ENCODE results near the gene SHMT2.
"Not testable (repeated sequence)": the region's sequence is repeated elsewhere in the genome, so short reads cannot be mapped to it uniquely, and the experiment has no call there.

The SHMT2 gene

GRCh38 chr12:57272337-57273151 is 43.0 kb downstream of the SHMT2 start:
- DNase-seq = peak; percentile 7

DNA sequence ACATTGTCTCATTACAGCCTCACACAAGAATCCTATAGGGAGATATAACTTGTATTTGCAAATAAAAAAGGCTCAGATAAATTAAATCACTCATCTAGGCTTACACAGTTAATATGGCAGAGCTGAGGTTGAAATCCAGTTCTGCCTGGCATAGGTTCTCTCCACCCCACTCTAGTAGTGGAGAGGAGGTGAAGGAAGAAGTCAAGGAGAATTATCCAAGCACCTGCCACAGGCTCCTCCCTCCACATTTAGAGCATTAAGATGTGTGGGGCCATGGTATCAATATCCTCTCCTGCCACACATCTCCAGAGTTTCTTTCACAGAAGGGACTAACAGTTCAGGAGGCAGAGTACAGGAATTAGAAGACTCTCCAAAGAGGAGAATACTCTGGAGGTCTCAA is 44.0 kb downstream of the SHMT2 start:
- no peak for DNase-seq

DNA sequence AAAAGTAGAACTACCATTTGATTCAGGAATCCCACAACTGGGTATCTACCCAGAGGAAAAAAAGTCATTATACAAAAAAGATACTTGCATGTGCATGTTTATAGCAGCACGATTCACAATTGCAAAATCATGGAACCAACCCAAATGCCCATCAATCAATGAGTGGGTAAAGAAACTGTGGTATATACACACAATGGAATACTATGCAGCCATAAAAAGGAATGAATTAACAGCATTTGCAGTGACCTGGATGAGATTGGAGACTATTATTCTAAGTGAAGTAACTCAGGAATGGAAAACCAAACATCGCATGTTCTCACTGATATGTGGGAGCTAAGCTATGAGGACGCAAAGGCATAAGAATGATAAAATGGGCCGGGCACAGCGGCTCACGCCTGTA is 46.7 kb downstream of the SHMT2 start:
- not testable (repeated sequence) for DNase-seq

- DNase-seq = peak; percentile 37
Measured at GRCh38 chr12:57276935-57277563, 47.5 kb downstream of the SHMT2 start.

DNA sequence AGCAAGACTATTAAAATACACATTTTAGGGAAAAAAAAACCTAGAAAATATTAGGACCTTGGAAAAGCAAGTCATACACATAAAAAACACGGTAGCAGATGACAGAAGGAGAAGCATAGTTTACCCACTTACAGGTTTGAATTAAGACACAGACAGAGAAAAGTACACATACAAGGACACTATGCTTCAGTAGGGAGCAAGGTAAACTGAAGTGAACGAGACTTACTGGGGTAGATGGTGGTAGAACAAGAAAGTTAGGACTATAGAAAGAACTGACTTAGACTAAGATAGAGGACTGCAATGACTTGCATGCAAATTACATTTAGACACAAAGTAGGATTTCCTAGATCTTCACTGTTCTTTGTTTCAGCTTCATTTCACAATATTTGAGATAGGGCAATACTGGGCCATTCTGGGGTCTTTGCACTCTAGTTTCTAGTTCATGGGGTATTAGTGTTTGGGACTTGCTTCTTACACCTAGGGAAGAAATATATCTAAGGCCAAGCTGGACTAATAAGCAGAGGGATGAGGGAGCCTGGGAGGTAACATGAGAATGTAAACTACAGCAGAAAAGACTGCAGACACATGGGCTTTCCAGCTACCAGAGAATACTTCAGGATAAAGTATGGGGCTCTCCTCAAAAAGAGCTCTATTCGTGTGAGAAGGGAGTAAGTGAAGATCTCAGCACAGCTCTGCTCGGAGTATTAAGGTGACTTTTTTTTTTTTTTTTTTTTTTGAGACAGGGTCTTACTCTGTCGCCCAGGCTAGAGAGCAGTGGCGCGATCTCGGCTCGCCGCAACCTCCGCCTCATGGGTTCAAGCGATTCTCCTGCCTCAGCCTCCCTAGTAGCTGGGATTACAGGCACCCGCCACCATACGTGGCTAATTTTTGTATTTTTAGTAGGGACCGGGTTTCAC is 49.2 kb downstream of the SHMT2 start:
- no peak for DNase-seq

GRCh38 chr12:57280211-57281062 is 50.9 kb downstream of the SHMT2 start:
- peak; percentile 54 for DNase-seq

DNA sequence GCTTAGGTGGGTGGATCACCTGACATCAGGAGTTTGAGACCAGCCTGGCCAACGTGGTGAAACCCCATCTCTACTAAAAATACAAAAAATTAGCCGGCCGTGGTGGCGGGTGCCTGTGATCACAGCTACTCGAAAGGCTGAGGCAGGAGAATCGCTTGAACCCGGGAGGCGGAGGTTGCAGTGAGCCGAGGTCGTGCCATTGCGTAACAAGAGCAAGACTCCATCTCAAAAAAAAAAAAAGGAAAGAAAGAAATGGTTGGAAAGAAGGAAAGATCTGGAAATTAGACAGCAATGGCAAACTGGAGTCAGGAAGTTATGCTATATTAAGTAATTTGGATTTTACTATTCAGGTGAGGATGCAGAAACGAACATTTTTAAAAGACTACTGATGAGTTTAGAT is 52.6 kb downstream of the SHMT2 start:
- DNase-seq = not testable (repeated sequence)

Data from OCI-M1 (cell line).